SK-MEL-5 (cell line): Measurements from ENCODE around the gene DTD1. TPM values are rescaled to one million over a fixed set of nuclear protein-coding genes. Genes with fewer than 3 reads are reported as not detected.

ENCODE experiments used
- DNase-seq: peaks from one replicate; pipeline ENCODE4 v3.0.0-alpha.2; 2016; ENCODE audit warnings: low read depth, low spot score
- in situ Hi-C: cut with HindIII; loops from 2 replicates; pipeline ENCODE4 v1.10.0; 2016; ENCODE audit warnings: low sequenced_read_pairs, high pct_unique_total_duplicates, low pct_unique_long_range_greater_than_20kb
- polyA plus RNA-seq, 2 experiments: library from polyadenylated mRNA; depleted of rRNA; stranded (reverse); fragments of >200 nt; gene quantifications; 2 replicates each; pipeline ENCODE4 v1.2.3, GENCODE V29; 2015
- total RNA-seq: library from RNA; depleted of rRNA; stranded (reverse); fragments of >200 nt; shearing (Covaris generic); gene quantifications from 2 replicates; pipeline ENCODE4 v1.2.3, GENCODE V29; 2014; rRNA removed

Gene DTD1
- total RNA-seq = 70.4 and 82.0 TPM in 2 replicates
- 66.0 and 67.7 TPM in 2 replicates for polyA plus RNA-seq (2015; cell fraction: cytosol; rRNA removed)
- 13.9 and 15.3 TPM in 2 replicates for polyA plus RNA-seq (2015; cell fraction: nucleus; rRNA removed)

- in situ Hi-C loops = no loop called here
- peak; percentile 93 for DNase-seq
Measured at GRCh38 chr20:18587665-18588573, at the start of gene DTD1. TSS of gene DTD1 (plus strand) at chr20:18588054. CDS start at chr20:18588073, 19 bp downstream.

DNA sequence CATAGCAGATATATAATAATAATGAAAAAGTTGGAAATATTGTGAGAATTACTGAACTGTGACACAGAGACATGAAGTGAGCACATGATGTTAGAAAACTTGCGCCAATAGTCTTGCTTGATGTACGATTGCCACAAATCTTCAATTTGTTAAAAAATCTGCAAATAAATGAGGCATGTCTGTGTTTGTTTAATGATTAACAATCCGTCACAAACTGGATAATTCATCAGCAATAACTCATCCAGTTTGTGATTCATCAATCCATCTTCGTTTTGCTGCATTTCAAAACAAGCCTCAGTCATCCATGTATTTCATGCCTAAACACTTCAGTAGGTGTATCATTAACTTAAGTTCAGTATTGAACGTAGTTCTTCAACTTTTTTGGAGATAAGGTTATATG, 46.1 kb upstream of the DTD1 start:
- in situ Hi-C loops = no loop called here

DNA sequence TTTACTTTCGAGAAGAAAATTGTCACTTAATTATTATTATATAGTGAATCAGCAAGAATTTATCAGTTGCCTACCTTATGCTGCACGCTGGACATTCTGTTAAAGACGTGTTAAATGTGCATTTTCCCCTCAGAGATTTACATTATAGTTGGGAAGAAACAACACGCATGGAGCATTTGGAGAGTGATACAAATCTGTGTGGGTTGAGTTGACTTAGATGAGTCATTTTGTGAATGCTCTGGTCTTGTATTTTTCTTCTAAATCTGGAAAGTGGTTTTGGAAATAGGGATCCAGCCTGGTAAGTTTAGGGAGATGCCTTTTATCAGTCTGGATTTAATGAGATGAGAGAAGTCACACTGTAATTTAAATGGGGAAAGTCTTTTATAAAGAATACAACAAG, 44.6 kb upstream of the DTD1 start:
- in situ Hi-C loops = no loop called here
- DNase-seq = no peak

More for the DNA sequence above, 46.1 kb upstream of the DTD1 start:
- no peak for DNase-seq

GRCh38 chr20:18543932-18544331, 43.9 kb upstream of the DTD1 start:
- in situ Hi-C loops = no loop called here
- no peak for DNase-seq

GRCh38 chr20:18545566-18545965, 42.3 kb upstream of the DTD1 start:
- in situ Hi-C loops = no loop called here
- no peak for DNase-seq

- DNase-seq = no peak
- in situ Hi-C loops = no loop called here
Measured at GRCh38 chr20:18548465-18548864, 39.4 kb upstream of the DTD1 start.

DNA sequence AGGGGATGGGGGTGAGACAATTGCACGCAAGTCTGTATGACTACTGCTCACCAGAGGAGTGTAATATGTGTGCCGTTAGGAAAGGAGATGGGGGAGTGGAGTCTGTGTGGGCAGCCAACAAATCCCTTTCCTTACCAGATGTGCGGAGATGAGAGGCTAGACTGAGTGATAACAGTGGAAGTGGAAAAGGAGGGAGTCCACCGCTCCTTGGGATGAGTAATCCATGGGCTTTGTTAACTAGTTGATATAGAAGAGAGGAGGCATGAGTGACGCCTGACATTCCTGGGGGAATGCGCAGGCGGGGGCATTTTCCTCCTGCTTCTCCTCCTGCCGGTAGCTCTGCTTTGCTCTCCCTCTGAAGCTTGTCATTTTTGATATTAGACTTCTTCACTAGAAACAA, 34.1 kb upstream of the DTD1 start:
- no peak for DNase-seq
- in situ Hi-C loops = no loop called here

DNA sequence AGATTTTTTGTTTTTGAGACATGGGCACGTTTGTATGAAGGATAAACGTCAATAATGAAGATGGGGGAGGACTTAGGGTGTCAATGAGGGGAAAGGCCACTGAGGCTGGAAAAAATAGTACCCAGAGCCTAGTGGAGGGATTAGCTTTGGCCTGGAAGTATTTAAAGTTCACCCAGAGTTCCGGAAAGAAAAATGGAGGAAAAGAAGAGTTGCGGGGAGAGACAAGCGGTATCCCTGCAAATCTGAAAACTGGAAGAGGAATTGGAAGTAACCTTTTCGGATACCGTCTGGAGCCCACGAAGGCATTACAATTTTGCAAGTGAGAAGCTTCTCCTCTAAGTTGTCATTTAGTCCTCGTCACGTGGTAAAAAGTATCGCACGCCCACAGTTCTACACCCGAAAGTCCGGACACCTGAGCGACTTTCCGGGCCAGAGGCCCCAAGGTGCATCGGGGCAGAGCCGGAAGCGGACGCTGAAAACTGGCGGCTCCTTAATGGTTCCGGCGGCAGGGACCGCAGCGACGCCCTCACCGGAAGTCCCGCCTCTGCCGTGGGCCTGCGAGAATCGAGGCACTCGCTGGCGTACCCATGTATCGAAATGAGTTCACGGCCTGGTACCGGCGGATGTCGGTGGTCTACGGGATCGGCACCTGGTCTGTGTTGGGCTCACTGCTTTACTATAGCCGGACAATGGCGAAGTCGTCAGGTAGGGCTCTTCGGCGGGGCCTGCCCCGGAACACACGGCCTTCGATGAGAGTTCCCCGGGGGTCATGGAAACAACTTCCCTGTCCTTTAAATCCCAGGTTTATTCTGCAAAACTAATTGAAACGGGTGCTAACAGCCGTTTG, 20.7 kb upstream of the DTD1 start, which contains the start of gene SMIM26:
SMIM26 (plus strand) TSS at position 541 of the 847 bp plus-strand sequence; CDS start at position 588, 47 bp downstream.
- in situ Hi-C loops = no loop called here

GRCh38 chr20:18567739-18568091, 20.1 kb upstream of the DTD1 start:
- no peak for DNase-seq
- in situ Hi-C loops = no loop called here

More for the DNA sequence above, 20.7 kb upstream of the DTD1 start, which contains the start of gene SMIM26:
- DNase-seq = peak; percentile 91

DNA sequence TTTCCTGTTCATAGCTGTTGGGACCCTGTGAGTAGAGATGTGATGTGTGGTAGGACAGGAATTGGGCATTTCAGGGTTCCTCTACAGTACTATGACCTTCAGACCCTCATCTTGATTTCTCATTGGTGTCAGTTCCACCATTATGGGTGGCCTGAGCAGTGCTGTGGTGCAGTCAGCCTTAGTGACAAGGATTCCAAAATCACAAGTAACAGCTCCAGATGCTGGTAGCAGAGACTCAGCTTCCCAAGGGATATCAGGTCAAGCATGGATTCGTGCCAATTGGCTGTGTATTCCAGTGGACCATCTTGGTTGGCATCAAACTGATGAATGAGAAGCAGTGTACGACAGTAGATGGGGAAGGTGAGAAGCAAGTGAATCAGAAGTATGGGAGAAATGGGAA, 16.8 kb upstream of the DTD1 start:
- DNase-seq = no peak
- in situ Hi-C loops = no loop called here

DNA sequence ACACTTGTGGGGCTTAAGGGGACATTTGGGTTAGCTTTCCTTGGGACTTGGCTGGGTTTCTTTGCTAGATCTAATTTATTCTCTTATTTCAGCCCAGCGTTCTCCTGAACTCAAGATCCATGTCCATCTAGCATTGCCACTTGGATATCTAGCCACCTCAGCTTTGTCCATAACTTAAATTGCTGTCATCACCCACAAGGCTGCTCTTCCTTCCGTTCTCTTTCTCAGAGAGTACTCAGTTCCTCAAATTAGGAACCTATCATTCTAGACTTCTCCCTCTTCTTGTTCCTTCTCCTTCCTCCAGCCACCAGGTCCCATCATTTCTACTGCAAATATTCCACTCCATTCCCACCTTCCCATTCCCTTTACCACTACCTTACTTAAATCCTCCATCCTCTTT, 16.3 kb upstream of the DTD1 start:
- no peak for DNase-seq
- in situ Hi-C loops = no loop called here

DNA sequence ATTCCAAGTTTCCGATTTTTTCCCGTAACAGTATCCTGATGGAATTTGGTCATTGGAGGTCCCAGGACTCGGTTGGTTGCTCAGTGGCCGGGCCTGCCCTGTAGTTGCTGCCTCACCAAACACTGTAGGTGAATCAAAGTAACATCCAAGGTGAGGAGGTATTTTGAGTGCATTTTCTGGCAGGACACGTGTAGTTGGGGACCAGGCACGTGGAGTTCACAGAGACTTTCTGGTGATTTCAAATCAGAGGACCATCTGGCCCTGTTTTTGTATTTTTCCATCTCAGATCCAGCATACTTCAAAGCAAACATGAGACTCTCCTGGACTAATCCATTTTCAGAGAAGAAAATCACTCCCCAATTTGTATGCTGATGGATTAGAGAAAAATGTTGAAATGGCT, 9.9 kb upstream of the DTD1 start:
- in situ Hi-C loops = no loop called here
- no peak for DNase-seq

- DNase-seq = no peak
- in situ Hi-C loops = no loop called here
Measured at GRCh38 chr20:18578581-18578980, 9.3 kb upstream of the DTD1 start.

DNA sequence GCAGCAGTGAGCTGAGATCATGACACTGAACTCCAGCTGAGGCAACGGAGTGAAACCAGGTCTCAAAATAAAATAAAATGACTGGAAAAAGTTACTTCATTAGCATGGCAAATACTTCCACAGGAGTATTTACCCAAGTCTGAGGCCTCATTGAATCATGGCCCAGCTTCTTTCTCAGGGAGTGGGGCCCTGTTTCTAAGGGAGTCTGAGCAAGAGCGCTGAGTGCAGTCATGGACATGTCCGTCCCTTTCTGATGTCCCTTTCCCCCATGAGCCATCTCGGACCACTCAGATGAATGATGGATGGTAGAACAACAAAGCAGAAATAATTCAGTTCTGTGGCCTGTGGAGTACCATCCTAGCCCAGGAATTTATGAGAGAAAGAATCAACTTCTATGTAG, 7.8 kb upstream of the DTD1 start:
- in situ Hi-C loops = no loop called here

DNA sequence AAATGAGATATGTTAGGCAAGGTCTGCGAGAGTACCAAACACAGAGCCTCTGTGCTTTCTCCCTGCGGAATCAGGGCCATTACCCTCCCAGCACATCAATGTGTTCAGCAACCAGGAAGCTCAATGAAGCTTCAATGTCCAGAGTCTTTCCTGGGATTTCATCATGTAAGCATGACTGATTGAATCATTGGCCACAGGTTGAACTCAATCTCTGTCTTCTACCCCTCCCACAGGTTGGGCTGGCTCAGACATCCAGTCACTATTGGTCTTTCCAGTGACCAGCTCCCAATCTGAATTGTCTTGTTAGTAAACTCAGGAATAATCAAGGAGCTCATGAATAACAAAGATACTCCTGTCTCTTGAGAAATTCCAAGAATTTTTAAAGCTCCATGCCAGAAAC, 2.7 kb upstream of the DTD1 start:
- in situ Hi-C loops = no loop called here
- peak; percentile 82 for DNase-seq

More for the DNA sequence above, 7.8 kb upstream of the DTD1 start:
- DNase-seq = no peak

DNA sequence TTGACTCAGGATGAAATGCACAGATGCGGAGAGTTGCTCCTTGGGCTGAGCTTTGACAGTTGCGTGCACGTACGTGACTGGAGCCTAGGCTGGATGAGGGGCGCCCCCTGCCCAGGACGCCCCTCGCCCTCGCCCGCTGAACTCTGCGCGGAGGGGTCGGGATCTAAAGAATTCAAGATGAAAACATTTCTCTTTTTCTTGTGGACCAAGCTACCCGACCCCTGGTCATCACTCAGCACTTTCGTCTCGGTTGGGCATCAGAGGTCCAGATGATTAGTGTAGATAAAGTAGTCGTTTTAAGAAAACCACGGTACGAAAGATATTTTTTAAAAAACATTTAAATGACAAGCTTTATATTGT, 700 bp downstream of the DTD1 start:
- in situ Hi-C loops = no loop called here
- no peak for DNase-seq

DNA sequence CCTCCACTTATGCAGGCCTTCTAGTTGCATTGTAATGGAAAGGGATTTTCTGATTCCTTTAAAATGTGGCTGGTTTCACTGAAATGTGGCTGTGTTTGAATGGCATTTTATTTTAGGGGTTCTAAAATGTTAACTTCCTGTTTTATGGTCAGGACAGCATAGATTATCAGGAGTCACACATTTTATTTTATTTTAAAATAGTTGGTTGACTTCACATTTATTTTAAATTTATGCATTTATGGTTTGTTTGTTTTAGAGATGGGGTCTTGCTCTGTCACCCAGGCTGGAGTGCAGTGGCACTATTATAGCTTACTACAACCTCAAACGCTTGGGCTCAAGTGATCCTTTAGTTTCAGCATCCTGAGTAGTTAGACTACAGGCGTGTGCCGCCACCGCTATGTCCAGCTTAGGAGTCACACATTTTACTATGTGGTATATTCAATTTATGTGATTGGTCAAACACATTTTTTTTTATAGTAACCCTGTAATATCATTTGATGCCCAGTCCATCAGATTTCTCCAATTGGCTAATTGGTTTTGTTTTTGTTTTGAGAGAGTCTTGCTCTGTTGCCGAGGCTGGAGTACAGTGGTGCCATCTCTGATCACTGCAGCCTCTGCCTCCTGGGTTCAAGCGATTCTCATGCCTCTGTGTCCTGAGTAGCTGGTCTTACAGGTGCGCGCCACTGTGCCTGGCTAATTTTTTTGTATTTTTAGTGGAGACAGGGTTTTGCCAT, 2.3 kb downstream of the DTD1 start:
- peak; percentile 22 for DNase-seq
- in situ Hi-C loops = no loop called here

DNA sequence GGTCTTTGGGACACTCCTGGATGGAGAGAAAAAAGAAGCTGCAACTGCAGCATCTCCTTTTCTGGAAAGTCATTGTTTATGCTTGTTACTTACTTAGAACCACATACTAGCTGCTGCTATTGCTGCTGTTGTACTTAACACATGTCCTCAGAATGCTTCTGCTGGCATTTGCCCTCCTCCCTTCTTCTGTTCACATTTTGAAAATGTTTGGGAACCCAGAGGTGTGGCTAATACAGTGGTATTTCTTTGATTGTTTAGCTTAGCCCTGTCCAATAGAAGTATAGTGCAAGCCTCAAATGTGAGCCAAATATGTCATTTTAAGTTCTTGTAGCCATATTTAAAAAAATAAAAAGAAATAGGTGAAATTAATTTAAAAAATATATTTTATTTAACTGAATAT, 8.4 kb downstream of the DTD1 start:
- in situ Hi-C loops = no loop called here
- DNase-seq = no peak
